K562 (cell line): ENCODE measurements around the gene FADS1. TPM values are rescaled to one million over a fixed set of nuclear protein-coding genes. Genes with fewer than 3 reads are reported as not detected.

Experiments
- ATAC-seq: fragments of 200-7000 bp; cut with Tn5 transposase; 3 replicates; pipeline ENCODE4 v1.9.1; 2020; ENCODE audit warnings: moderate library complexity
- BruUV-seq: library from RNA; stranded (reverse); fragments of 400-500 nt; replicated peaks from 2 replicates; lab custom pipeline; 2021; lab: Mats Ljungman, UMichigan
- CTCF ChIA-PET: fragments of 300-600 bp; formaldehyde crosslinking; extraction: SDS; loops from one replicate; lab custom pipeline; 2021; ENCODE audit warnings: low intra/inter-chr PET ratio; lab: Yijun Ruan, JAX
- POLR2A ChIA-PET: fragments of 300-600, 350-650 bp; sonication (Branson Sonifier 250); formaldehyde crosslinking; extraction: SDS; loops from one replicate; lab custom pipeline; 2021; ENCODE audit warnings: antibody characterized with exemption, inconsistent platforms; lab: Yijun Ruan, JAX
- DNase-seq, 4 experiments: peaks; one replicate each; pipeline versions ENCODE4 v3.0.0 to v3.0.0-alpha.2; 2011 to 2018; ENCODE audit warnings: low spot score in 3 of 4, mixed read lengths in 3 of 4; ENCODE audit errors: extremely low read depth in 1 of 4
- FAIRE-seq: peaks from 2 replicates; lab custom pipeline; 2011; peaks lifted over from hg19 to GRCh38; lab: Jason Lieb, UNC
- H2AFZ ChIP-seq: 2 replicates; pipeline ENCODE4 v1.6.0; 2011; ENCODE audit warnings: low read depth, low read length, control low read depth, inconsistent platforms
- H3K27ac ChIP-seq: fragments of 200-600 bp; 3 replicates; pipeline ENCODE4 v1.8.0; 2011; ENCODE audit warnings: low read depth, mild to moderate bottlenecking, control low read depth, inconsistent platforms, low read length, moderate library complexity, mixed read lengths; ENCODE audit errors: extremely low read depth
- H3K27me3 ChIP-seq, 2 experiments: fragments of 300-600 bp in 1 of 2; 2 replicates in 1 of 2; 3 replicates in 1 of 2; pipeline versions ENCODE4 v1.6.0 to v1.8.0; 2011; ENCODE audit warnings: inconsistent platforms in 2 of 2, low read length in 2 of 2, mild to moderate bottlenecking in 1 of 2, mixed read lengths in 1 of 2, moderate library complexity in 1 of 2; ENCODE audit not compliant: control insufficient read depth in 2 of 2, insufficient read depth in 2 of 2
- H3K36me3 ChIP-seq: fragments of 300-600 bp; 3 replicates; pipeline ENCODE4 v1.8.0; 2011; ENCODE audit warnings: mild to moderate bottlenecking, low read length, inconsistent platforms; ENCODE audit not compliant: control insufficient read depth, insufficient read depth
- H3K4me1 ChIP-seq, 2 experiments: fragments of 200-600 bp in 1 of 2; replicated peaks in 1 of 2; 2 replicates in 1 of 2; 3 replicates in 1 of 2; pipeline versions ENCODE4 v1.5.1 to v1.8.0; 2011; ENCODE audit warnings: inconsistent platforms in 2 of 2, low read length in 2 of 2, mild to moderate bottlenecking in 1 of 2, mixed read lengths in 1 of 2, moderate library complexity in 1 of 2; ENCODE audit not compliant: control insufficient read depth in 2 of 2, insufficient read depth in 2 of 2
- H3K4me2 ChIP-seq: 2 replicates; pipeline ENCODE4 v1.6.1; 2011; ENCODE audit warnings: low read length, control low read depth, inconsistent platforms, mixed read lengths; ENCODE audit not compliant: insufficient read depth
- H3K4me3 ChIP-seq: fragments of 200-600 bp; sonication (generic), shearing (Covaris generic); 2 replicates; pipeline ENCODE4 v1.5.1; 2016; ENCODE audit warnings: control low read depth, inconsistent platforms
- H3K79me2 ChIP-seq: fragments of 200-600 bp; 3 replicates; pipeline ENCODE4 v1.8.0; 2011; ENCODE audit warnings: low read length, inconsistent platforms; ENCODE audit not compliant: control insufficient read depth, insufficient read depth
- H3K9ac ChIP-seq, 2 experiments: 2 replicates each; pipeline versions ENCODE4 v1.6.0 to v1.6.1; 2011; ENCODE audit warnings: low read depth in 2 of 2, low read length in 2 of 2, control low read depth in 1 of 2, inconsistent platforms in 1 of 2, mild to moderate bottlenecking in 1 of 2, mixed read lengths in 1 of 2; ENCODE audit not compliant: insufficient read depth in 1 of 2
- H3K9me1 ChIP-seq: one replicate; pipeline ENCODE4 v1.6.0; 2011; ENCODE audit warnings: inconsistent platforms, mild to moderate bottlenecking, low read length, moderate library complexity; ENCODE audit not compliant: control insufficient read depth, insufficient read depth
- H3K9me3 ChIP-seq: replicated peaks from 2 replicates; pipeline ENCODE4 v1.5.1; 2011; ENCODE audit warnings: low read depth, low read length, inconsistent platforms; ENCODE audit not compliant: control insufficient read depth, insufficient read depth
- H4K20me1 ChIP-seq: replicated peaks from 2 replicates; pipeline ENCODE4 v1.6.1; 2011; ENCODE audit warnings: low read length, inconsistent platforms, mixed read lengths; ENCODE audit not compliant: control insufficient read depth, insufficient read depth
- BMI1 ChIP-seq: fragments of 150-350 bp; IDR thresholded peaks from 2 replicates; pipeline ENCODE4 v1.6.1; 2014; ENCODE audit warnings: low read length
- GTF2A2 ChIP-seq: IDR thresholded peaks from 2 replicates; pipeline ENCODE4 v1.6.1; 2016; ENCODE audit warnings: mild to moderate bottlenecking, missing genetic modification characterization, missing compliant biosample characterization
- HNRNPLL ChIP-seq: fragments of 200-400 bp; formaldehyde crosslinking; IDR thresholded peaks from 2 replicates; pipeline ENCODE4 v1.6.1; 2017; ENCODE audit warnings: low read length, low read depth, mild to moderate bottlenecking; ENCODE audit not compliant: poor library complexity, severe bottlenecking
- MEF2D ChIP-seq: conservative IDR thresholded peaks from 2 replicates; pipeline ENCODE4 v1.6.1; 2016; ENCODE audit warnings: low read depth, missing genetic modification characterization, missing compliant biosample characterization
- MTA2 ChIP-seq: fragments of 450-650 bp; IDR thresholded peaks from 2 replicates; pipeline ENCODE4 v1.6.1; 2016; ENCODE audit warnings: low read depth
- MYNN ChIP-seq, 2 experiments: sonication (generic); formaldehyde crosslinking in 1 of 2; IDR thresholded peaks; 2 replicates each; pipeline versions ENCODE4 v1.5.0 to v1.6.1; 2016 to 2020; ENCODE audit warnings: antibody characterized with exemption in 1 of 2, missing genetic modification reagents in 1 of 2
- TARDBP ChIP-seq: fragments of 450-650 bp; IDR thresholded peaks from 2 replicates; pipeline ENCODE4 v1.6.1; 2016
- TGIF2 ChIP-seq: sonication (generic); formaldehyde crosslinking; IDR thresholded peaks from 2 replicates; pipeline ENCODE4 v1.8.1; 2022; ENCODE audit warnings: mild to moderate bottlenecking, missing genetic modification reagents, moderate library complexity
- ZNF184 ChIP-seq: sonication (generic); formaldehyde crosslinking; IDR thresholded peaks from 2 replicates; pipeline ENCODE4 v1.5.0; 2020; ENCODE audit warnings: missing genetic modification reagents
- WGBS: fragments of 100-300 bp; shearing (Covaris generic); methylation state at CpG from one replicate; pipeline ENCODE4 v1.1.6; 2016; ENCODE audit warnings: low coverage, mixed read lengths; ENCODE audit not compliant: insufficient coverage; ENCODE audit errors: missing lambda C conversion rate; 5-methylcytosine and 5-hydroxymethylcytosine counted together
- in situ Hi-C: fragments of 300-500 bp; cut with MboI; formaldehyde crosslinking; loops from 4 replicates; pipeline ENCODE4 v1.15.0; 2018; ENCODE audit warnings: inconsistent platforms, mixed read lengths
- intact Hi-C: fragments of 100-400 bp; cut with micrococcal nuclease; formaldehyde crosslinking; loops from 2 replicates; pipeline ENCODE4 v1.14.2; 2022
- polyA plus RNA-seq, 8 experiments: library from polyadenylated mRNA; depleted of rRNA in 4 of 8; stranded (reverse) in 5 of 8; unstranded in 3 of 8; fragments of >200 nt; fragmentation: Nextera tagmentation in 2 of 8; fragmentation: Illumina TruSeq in 1 of 8; extraction: Ambion mirVana in 2 of 8; extraction: Trizol in 1 of 8; gene quantifications; 2 replicates each; pipeline versions ENCODE4 v1.2.1 to v1.2.3, GENCODE V29; 2011 to 2014; ENCODE audit warnings: inconsistent platforms in 1 of 8, missing spikeins in 1 of 8
- total RNA-seq, 7 experiments: library from RNA; depleted of rRNA in 6 of 7; stranded (reverse); fragments of >200 nt in 6 of 7; fragmentation: Illumina TruSeq in 2 of 7; extraction: Trizol in 2 of 7; gene quantifications; 2 replicates each; pipeline versions ENCODE4 v1.2.1 to v1.2.3, GENCODE V29; 2011 to 2021; ENCODE audit warnings: low replicate concordance in 1 of 7
- TF ChIP-seq, protein P1 (sequence below): fragments of 450-650 bp; IDR thresholded peaks from 2 replicates; pipeline ENCODE4 v1.6.1; 2018; ENCODE audit not compliant: partially characterized antibody
- TF ChIP-seq, protein P2 (sequence below): IDR thresholded peaks from 2 replicates; pipeline ENCODE4 v1.6.1; 2011; ENCODE audit warnings: borderline replicate concordance, low read depth, mild to moderate bottlenecking, moderate library complexity, low read length; ENCODE audit not compliant: insufficient read depth, poor library complexity, severe bottlenecking
- TF ChIP-seq, protein P3 (sequence below): fragments of 250-450 bp; sonication (Bioruptor Pico); IDR thresholded peaks from 2 replicates; pipeline ENCODE4 v1.5.0; 2020; ENCODE audit warnings: mild to moderate bottlenecking
- TF ChIP-seq, protein P4 (sequence below): fragments of 250-450 bp; sonication (Bioruptor Pico); IDR thresholded peaks from 2 replicates; pipeline ENCODE4 v1.8.0; 2022; ENCODE audit warnings: moderate library complexity, mild to moderate bottlenecking, inconsistent platforms

The FADS1 gene
- total and polyA plus RNA-seq, 9 of the 15 experiments (the other 6 are each of a cell fraction or from before 2014, with no cell fraction given), result 110 to 864 (median 364) TPM

DNA sequence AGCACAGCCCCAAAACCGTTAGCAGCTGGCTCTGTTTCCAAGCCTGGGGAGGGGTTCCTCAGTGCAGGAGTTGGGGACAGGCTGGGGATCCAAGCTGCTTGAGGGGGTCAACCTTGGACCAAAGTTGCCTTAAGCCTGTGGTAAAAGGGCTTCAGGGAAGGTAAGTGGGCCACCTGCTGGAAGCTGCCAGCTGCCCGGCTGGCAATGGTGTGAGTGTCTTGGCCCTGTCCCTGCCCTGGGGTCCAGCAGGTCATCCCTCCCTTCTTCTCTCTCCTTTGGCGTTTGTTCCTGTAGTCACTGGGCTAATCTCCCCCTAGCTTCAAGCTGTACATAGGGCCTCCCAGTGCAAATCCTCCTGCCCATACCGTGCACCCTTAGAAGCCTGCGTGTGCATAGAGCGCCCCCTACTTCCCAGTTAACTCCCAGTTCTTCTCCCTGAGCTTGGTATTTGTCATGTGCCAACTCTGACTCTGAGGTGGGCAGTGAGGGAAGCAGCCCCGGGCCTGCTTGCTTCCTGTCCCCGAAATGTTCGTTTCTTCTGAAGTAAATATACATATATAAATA, 28.8 kb downstream of the FADS1 start:
- Histone ChIP-seq H3K9ac (peak overlapping the region in 1 of 2 experiments; percentile 11; a peak in 1 of 4 replicates), H3K9me1 (no peaks in the 10 kb centered on the region), H2AFZ (no peak overlapping the region), H3K9me3 (no peaks in the 10 kb centered on the region), H3K36me3 (peaks cover 78% of the 10 kb centered on the region), H3K4me2 (no peak overlapping the region), H3K79me2 (peaks cover 33% of the 10 kb centered on the region), H3K4me1 (peaks cover 3 to 15% of the 10 kb centered on the region in 2 experiments; a peak in 2 of 5 replicates), H3K27ac (no peak overlapping the region), H3K4me3 (no peak overlapping the region), H4K20me1 (peaks cover 6% of the 10 kb centered on the region), H3K27me3 (no peaks in the 10 kb centered on the region)
- in situ Hi-C loops (no loop called here), intact Hi-C loops (no loop called here)
- BruUV-seq, result no TSS peak
- peak; percentile 52 for FAIRE-seq
- CTCF ChIA-PET, result interaction anchor here (0.9 to 1.1 kb wide), 4 partner anchors 36 to 41 kb away, joined by 3 to 4 read pairs (median 4); no protein-coding TSS in a partner anchor
- ATAC-seq, result peak; percentile 48
- POLR2A ChIA-PET, result interaction anchor here (0.6 to 2.2 kb wide), 5 partner anchors 13 to 545 kb away, joined by 3 to 7 read pairs (median 3); no protein-coding TSS in a partner anchor
- peak; percentile 42 to 74 (median 52) for DNase-seq
- WGBS, result 58% methylated on average over 9 of the region's 9 CpGs
- TF ChIP-seq BMI1 (no peak), MEF2D (no peak), ZNF184 (no peak), HNRNPLL (no peak), GTF2A2 (tag) (no peak), TGIF2 (CRISPR knock-in tag) (no peak), MTA2 (no peak), TARDBP (no peak), MYNN (IDR thresholded peaks at IDR 0.05) (0 out of 2 replicates have a peak, but pooled peaks have one; percentile 51), MYNN (CRISPR knock-in tag; IDR thresholded peaks at IDR 0.05) (no peak)
- TF ChIP-seq, protein P1, sequence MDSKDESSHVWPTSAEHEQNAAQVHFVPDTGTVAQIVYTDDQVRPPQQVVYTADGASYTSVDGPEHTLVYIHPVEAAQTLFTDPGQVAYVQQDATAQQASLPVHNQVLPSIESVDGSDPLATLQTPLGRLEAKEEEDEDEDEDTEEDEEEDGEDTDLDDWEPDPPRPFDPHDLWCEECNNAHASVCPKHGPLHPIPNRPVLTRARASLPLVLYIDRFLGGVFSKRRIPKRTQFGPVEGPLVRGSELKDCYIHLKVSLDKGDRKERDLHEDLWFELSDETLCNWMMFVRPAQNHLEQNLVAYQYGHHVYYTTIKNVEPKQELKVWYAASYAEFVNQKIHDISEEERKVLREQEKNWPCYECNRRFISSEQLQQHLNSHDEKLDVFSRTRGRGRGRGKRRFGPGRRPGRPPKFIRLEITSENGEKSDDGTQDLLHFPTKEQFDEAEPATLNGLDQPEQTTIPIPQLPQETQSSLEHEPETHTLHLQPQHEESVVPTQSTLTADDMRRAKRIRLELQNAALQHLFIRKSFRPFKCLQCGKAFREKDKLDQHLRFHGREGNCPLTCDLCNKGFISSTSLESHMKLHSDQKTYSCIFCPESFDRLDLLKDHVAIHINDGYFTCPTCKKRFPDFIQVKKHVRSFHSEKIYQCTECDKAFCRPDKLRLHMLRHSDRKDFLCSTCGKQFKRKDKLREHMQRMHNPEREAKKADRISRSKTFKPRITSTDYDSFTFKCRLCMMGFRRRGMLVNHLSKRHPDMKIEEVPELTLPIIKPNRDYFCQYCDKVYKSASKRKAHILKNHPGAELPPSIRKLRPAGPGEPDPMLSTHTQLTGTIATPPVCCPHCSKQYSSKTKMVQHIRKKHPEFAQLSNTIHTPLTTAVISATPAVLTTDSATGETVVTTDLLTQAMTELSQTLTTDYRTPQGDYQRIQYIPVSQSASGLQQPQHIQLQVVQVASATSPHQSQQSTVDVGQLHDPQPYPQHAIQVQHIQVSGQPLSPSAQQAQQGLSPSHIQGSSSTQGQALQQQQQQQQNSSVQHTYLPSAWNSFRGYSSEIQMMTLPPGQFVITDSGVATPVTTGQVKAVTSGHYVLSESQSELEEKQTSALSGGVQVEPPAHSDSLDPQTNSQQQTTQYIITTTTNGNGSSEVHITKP, result no peak
- TF ChIP-seq, protein P2, sequence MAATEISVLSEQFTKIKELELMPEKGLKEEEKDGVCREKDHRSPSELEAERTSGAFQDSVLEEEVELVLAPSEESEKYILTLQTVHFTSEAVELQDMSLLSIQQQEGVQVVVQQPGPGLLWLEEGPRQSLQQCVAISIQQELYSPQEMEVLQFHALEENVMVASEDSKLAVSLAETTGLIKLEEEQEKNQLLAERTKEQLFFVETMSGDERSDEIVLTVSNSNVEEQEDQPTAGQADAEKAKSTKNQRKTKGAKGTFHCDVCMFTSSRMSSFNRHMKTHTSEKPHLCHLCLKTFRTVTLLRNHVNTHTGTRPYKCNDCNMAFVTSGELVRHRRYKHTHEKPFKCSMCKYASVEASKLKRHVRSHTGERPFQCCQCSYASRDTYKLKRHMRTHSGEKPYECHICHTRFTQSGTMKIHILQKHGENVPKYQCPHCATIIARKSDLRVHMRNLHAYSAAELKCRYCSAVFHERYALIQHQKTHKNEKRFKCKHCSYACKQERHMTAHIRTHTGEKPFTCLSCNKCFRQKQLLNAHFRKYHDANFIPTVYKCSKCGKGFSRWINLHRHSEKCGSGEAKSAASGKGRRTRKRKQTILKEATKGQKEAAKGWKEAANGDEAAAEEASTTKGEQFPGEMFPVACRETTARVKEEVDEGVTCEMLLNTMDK, result peak; percentile 44
- TF ChIP-seq, protein P3, sequence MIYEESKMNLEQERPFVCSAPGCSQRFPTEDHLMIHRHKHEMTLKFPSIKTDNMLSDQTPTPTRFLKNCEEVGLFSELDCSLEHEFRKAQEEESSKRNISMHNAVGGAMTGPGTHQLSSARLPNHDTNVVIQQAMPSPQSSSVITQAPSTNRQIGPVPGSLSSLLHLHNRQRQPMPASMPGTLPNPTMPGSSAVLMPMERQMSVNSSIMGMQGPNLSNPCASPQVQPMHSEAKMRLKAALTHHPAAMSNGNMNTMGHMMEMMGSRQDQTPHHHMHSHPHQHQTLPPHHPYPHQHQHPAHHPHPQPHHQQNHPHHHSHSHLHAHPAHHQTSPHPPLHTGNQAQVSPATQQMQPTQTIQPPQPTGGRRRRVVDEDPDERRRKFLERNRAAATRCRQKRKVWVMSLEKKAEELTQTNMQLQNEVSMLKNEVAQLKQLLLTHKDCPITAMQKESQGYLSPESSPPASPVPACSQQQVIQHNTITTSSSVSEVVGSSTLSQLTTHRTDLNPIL (CRISPR knock-in tag), result no peak
- TF ChIP-seq, protein P4, sequence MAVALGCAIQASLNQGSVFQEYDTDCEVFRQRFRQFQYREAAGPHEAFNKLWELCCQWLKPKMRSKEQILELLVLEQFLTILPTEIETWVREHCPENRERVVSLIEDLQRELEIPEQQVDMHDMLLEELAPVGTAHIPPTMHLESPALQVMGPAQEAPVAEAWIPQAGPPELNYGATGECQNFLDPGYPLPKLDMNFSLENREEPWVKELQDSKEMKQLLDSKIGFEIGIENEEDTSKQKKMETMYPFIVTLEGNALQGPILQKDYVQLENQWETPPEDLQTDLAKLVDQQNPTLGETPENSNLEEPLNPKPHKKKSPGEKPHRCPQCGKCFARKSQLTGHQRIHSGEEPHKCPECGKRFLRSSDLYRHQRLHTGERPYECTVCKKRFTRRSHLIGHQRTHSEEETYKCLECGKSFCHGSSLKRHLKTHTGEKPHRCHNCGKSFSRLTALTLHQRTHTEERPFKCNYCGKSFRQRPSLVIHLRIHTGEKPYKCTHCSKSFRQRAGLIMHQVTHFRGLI (CRISPR knock-in tag), result no peak
